AG04450 (cell line): Measurements from ENCODE around the gene RNF113B. TPM values are rescaled to one million over a fixed set of nuclear protein-coding genes. Genes with fewer than 3 reads are reported as not detected.

Experiments
- CTCF ChIA-PET: fragments of 300-600, 350-600 bp; formaldehyde crosslinking; extraction: SDS; loops from one replicate; lab custom pipeline; 2022; ENCODE audit warnings: antibody characterized with exemption, inconsistent platforms; lab: Charles Lee
- POLR2A ChIA-PET: fragments of 350-600 bp; formaldehyde crosslinking; extraction: SDS; loops from one replicate; lab custom pipeline; 2021; ENCODE audit warnings: antibody characterized with exemption, inconsistent platforms; lab: Yijun Ruan, JAX
- DNase-seq: peaks from one replicate; pipeline ENCODE4 v3.0.0-alpha.2; 2011; ENCODE audit warnings: low read depth, low spot score
- H3K27ac ChIP-seq: one replicate; pipeline ENCODE4 v1.5.1; 2012; ENCODE audit warnings: low read depth, low read length, control low read depth
- H3K27me3 ChIP-seq: one replicate; pipeline ENCODE4 v1.6.0; 2012; ENCODE audit warnings: low read length; ENCODE audit not compliant: control insufficient read depth, insufficient read depth
- H3K4me3 ChIP-seq: 2 replicates; pipeline ENCODE4 v1.5.1; 2011; ENCODE audit warnings: mild to moderate bottlenecking, low read depth, low read length, control low read depth
- H3K9me3 ChIP-seq: 2 replicates; pipeline ENCODE4 v1.5.1; 2012; ENCODE audit warnings: low read length; ENCODE audit not compliant: control insufficient read depth, insufficient read depth
- CTCF ChIP-seq: IDR thresholded peaks from 2 replicates; pipeline ENCODE4 v1.5.1; 2011; ENCODE audit warnings: low read depth, low read length, control low read depth, inconsistent platforms
- polyA minus RNA-seq: library from RNA; depleted of rRNA, polyadenylated mRNA; stranded (reverse); fragments of >200 nt; gene quantifications from 2 replicates; pipeline ENCODE4 v1.2.3, GENCODE V29; 2011; rRNA and poly(A)+ RNA removed
- polyA plus RNA-seq: library from polyadenylated mRNA; depleted of rRNA; stranded (reverse); fragments of >200 nt; gene quantifications from 2 replicates; pipeline ENCODE4 v1.2.3, GENCODE V29; 2011; rRNA removed

The RNF113B gene
- polyA plus RNA-seq (not detected in 2 replicates), polyA minus RNA-seq (not detected in 2 replicates)

DNA sequence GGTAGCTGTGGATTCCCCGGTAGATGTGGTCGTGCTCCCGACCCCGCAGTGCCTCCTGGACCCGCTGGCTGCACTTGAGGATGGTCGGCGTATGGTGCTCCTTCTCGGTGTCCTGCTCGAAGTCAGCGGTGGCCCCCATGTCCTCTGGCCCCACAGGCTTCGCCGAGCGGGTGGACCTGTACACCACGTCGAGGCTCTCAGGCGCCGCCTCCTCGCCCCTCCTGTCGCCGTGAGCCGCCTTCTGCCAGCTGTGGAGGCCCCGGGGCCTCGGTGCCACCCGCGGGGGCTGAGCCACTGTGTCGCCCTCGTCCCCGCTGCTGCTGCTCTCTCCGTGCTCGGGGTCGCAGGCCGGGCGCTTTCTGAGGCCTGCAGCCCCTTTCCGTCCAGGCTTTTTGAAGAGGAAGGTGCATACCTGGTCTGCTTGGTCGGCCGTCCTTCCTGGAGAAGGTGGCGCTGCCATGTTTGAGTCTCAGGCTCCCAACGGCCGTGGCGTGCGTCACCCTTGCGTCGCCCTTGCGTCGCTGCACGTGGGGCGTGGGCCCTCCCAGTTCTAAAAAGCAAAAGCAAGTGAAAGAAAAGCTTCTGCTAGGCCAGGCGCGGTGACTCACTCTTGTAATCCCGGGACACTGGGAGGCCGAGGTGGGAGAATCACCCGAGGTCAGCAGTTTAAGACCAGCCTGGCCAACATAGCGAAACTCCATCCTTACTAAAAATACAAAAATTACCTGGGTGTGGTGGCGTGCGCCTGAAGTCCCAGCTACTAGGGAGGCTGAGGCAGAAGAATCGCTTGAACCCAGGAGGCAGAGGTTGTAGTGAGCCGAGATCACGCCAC, at the start of gene RNF113B:
RNF113B (minus strand) TSS at position 493 of the 832 bp plus-strand sequence; CDS start at position 460, 33 bp downstream.
- CTCF ChIA-PET, result no interaction called here
- H3K4me3 ChIP-seq, result no peak within 1 kb of the TSS
- no peak within 1 kb of the TSS for H3K27ac ChIP-seq

DNA sequence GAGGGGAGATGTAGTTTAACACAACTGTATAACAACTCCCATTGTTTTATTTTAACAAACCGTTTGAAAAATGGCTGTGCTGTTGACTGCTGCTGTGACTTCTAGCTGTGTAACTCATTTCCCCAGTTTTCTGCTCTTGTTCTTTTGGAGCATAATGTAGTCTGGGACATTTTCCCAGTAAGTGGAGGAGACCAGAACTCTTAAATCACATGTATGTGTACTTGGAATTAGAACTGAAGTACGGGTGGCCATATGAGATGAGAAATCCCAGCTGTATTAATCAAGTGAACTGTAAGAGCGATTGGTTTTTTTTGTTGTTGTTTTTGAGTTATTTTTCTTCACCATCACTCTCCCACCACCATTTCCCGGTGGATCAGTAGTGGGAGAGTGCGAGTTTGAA, 49.4 kb upstream of the RNF113B start:
- Histone ChIP-seq H3K27ac (no peak overlapping the region), H3K9me3 (peaks cover 2% of the 10 kb centered on the region), H3K4me3 (no peak overlapping the region), H3K27me3 (no peaks in the 10 kb centered on the region)
- CTCF ChIA-PET, result no interaction called here
- no peak for DNase-seq
- TF ChIP-seq CTCF, result no peak
- POLR2A ChIA-PET, result no interaction called here

More for the DNA sequence above, at the start of gene RNF113B:
- Histone ChIP-seq H3K27me3 (no peaks in the 10 kb centered on the region), H3K9me3 (peaks cover 9% of the 10 kb centered on the region; the same call in 1 of the 2 replicates)
- TF ChIP-seq CTCF, result no peak
- DNase-seq, result no peak
- POLR2A ChIA-PET, result no interaction called here

DNA sequence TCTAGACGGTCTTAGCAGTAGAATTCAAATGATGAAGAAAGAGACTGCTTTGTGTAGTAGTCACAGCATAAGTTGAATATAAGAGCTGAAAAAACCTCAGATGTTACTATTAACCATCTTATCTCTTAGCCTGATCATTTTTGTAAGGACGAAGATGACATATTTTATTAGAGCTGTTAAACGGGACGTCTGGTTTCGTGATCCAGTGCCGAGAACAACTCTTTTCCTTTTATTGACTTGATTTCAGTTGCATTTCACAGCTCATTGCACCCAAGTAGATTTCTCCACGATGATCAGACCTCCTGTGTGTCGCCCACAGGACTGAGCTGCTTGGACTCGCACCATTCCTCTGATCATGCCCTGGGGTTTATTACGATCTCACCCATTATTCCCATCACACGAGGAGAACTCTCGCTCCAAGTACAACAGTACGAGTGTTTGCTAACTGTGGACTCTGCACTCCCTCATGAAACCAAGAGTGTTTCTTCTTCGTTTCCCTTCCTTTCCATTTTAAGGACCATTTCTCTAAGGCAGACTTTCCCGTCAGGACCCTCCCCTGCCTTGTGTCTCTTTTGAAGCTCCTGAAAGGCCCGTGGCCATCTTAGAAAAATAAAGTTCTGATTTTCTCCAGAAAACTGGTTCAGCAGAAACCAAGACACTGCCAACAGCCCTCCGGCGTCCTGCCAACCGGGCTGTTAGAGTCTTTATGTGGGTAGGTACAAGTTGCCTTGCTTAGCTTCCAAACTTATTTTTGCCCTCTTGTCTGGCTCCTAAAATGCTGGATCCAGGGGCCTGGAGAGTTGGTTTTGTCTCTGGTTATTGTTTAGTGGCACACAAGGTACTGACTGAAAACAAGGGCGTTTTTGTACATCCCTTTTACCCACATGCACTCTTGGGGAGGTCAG, 48.2 kb upstream of the RNF113B start:
- DNase-seq, result no peak
- Histone ChIP-seq H3K4me3 (no peak overlapping the region), H3K27me3 (no peaks in the 10 kb centered on the region), H3K27ac (no peak overlapping the region), H3K9me3 (peaks cover 2% of the 10 kb centered on the region)
- ChIA-PET POLR2A (no interaction called here), CTCF (interaction anchor here (1.0 kb wide), 1 partner anchor 448 kb away, joined by 3 read pairs; no protein-coding TSS in a partner anchor)
- TF ChIP-seq CTCF, result no peak

- POLR2A ChIA-PET, result no interaction called here
- TF ChIP-seq CTCF, result no peak
- CTCF ChIA-PET, result no interaction called here
- no peak overlapping the region for H3K27ac ChIP-seq
- no peak overlapping the region for H3K4me3 ChIP-seq
- H3K9me3 ChIP-seq, result peaks cover 2% of the 10 kb centered on the region
- DNase-seq, result no peak
- H3K27me3 ChIP-seq, result no peaks in the 10 kb centered on the region
These were observed 47.5 kb upstream of the RNF113B start for GRCh38 chr13:98224557-98224956.
